ENCODE data around the gene ATP2C1. TPM values are rescaled to one million over a fixed set of nuclear protein-coding genes. Genes with fewer than 3 reads are reported as not detected.
A peak's percentile ranks its signal among the peaks of the same experiment; 100 is the strongest.

ATP2C1 gene
- total RNA-seq, 1 donor from 2014 or later = 59.3 TPM

GRCh38 chr3:130878464-130878863, 15.4 kb upstream of the ATP2C1 start:
- Mint-ChIP-seq H3K27ac (no peak overlapping the region), H3K27me3 (peaks cover 6% of the 10 kb centered on the region), H3K4me1 (no peaks in the 10 kb centered on the region), H3K9me3 (peaks cover 23% of the 10 kb centered on the region), H3K4me3 (no peak overlapping the region), H3K36me3 (ENCODE audit: low read depth) (peaks cover 2% of the 10 kb centered on the region)
- ATAC-seq (ENCODE audit: low read depth) (no peak), DNase-seq (no peak)
- intact Hi-C loops (cut with micrococcal nuclease) = no loop called here
- ChIA-PET POLR2A (no interaction called here), CTCF (no interaction called here)
- TF ChIP-seq CTCF (IDR thresholded peaks at IDR 0.05) = no peak

DNA sequence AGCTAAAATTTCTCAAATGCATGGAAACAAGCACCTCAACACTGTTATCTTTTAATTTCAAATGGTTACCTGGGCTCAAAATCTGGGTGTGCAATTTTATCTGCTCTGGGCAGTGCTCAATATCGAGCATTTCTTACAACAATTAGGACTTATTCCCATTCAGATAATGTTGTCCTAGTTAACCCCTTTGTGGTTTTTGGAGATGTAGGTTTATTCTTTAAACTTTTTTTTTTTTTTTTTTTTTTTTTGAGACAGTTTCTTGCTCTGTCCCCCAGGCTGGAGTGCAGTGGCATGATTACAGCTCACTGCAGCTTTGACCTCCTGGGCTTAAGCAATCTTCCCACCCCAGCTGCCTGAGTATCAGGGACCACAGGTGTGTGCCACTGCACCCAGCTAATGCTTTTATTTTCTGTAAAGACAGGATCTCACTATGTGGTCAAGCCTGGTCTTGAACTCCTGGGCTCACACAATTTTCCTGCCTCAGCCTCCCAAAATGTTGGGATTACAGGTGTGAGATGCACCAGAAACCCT, 4.4 kb upstream of the ATP2C1 start:
- POLR2A ChIA-PET = interaction anchor here (0.6 kb wide), 1 partner anchor 1460 kb away, joined by 3 read pairs; no protein-coding TSS in a partner anchor
- no peak overlapping the region for H3K27ac Mint-ChIP-seq
- H3K9me3 Mint-ChIP-seq = peaks cover 7% of the 10 kb centered on the region
- peaks cover 4% of the 10 kb centered on the region for H3K4me1 Mint-ChIP-seq
- ATAC-seq (ENCODE audit: low read depth) = no peak
- H3K27me3 Mint-ChIP-seq = peaks cover 5% of the 10 kb centered on the region
- no peak for TF ChIP-seq CTCF (IDR thresholded peaks at IDR 0.05)
- H3K4me3 Mint-ChIP-seq = no peak overlapping the region
- H3K36me3 Mint-ChIP-seq (ENCODE audit: low read depth) = peaks cover 7% of the 10 kb centered on the region
- DNase-seq = no peak
- intact Hi-C loops (cut with micrococcal nuclease) = no loop called here
- CTCF ChIA-PET = no interaction called here

GRCh38 chr3:130892759-130893375, 1.0 kb upstream of the ATP2C1 start:
- peak overlapping the region; percentile 99 for H3K27ac Mint-ChIP-seq
- ChIA-PET POLR2A (interaction anchor here (0.9 to 2.7 kb wide), 10 partner anchors 9 to 611 kb away, joined by 3 to 42 read pairs (median 12); partner anchors contain the start of genes ASTE1, NEK11 and PIK3R4), CTCF (interaction anchor here (0.7 to 2.4 kb wide), 14 partner anchors 13 to 150 kb away, joined by 3 to 20 read pairs (median 4); partner anchors contain the start of gene PIK3R4)
- TF ChIP-seq CTCF (IDR thresholded peaks at IDR 0.05) = peak; percentile 30
- H3K36me3 Mint-ChIP-seq (ENCODE audit: low read depth) = peaks cover 12% of the 10 kb centered on the region
- intact Hi-C loops (cut with micrococcal nuclease) = loop anchor here (1.0 to 5.0 kb wide), 11 partner anchors 32 to 1830 kb away; partner anchors contain the start of genes ASTE1, MRPL3, NEK11 and NPHP3
- H3K4me1 Mint-ChIP-seq = peaks cover 31% of the 10 kb centered on the region
- ATAC-seq (ENCODE audit: low read depth) (peak; percentile 43), DNase-seq (no peak)
- H3K27me3 Mint-ChIP-seq = peaks cover 1% of the 10 kb centered on the region
- H3K9me3 Mint-ChIP-seq = no peaks in the 10 kb centered on the region
- peak overlapping the region; percentile 95 for H3K4me3 Mint-ChIP-seq

DNA sequence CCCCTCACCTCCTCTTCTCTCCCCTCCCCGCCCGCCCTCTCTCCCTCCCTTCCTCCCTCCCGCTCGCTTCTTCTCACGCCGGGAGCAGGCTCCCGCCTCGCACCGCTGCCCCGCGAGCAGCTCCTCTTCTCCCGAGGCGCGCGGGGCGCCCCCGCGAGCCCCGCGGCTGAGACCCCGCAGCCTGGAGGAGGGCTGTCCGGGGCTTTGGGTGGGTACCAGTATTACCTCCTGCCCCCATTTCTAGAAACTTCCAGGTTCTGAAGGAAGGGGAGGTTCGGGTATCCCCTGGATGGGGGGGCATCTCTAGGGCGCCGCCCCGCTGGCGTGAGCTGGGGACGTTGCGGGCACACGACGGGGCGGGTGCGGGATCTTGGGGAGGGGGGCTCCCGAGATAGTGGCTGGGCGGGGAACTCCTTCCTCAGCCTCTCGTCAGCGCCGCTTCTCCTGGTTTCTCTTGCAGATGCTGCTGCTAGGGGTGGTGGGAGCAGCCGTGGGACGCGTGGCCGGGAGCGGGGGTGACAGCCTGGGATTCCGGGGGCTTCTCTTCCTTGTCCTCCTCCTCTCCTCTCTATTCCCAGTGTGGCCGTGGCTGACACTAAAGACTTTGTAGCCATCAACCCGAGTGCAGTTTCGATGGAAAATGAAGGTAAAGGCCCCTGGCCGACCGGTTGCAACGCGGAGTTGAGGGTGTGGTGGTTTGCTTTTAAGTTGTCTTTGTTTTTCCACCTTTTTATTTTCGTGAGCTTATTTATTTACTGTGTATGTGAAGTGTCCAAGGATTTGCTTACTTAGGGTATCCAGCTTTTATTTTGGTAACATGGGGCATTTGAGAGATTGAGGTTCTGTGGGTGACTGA, 474 bp downstream of the ATP2C1 start:
- CTCF ChIA-PET = interaction anchor here (0.7 to 2.4 kb wide), 6 partner anchors 11 to 135 kb away, joined by 3 to 20 read pairs (median 6); no protein-coding TSS in a partner anchor
- POLR2A ChIA-PET = interaction anchor here (0.6 to 2.7 kb wide), 16 partner anchors 11 to 1523 kb away, joined by 3 to 42 read pairs (median 6); partner anchors contain the start of genes ASTE1, DNAJC13, NEK11 and NUDT16
- Mint-ChIP-seq H3K27ac (peak overlapping the region; percentile 83), H3K4me3 (peak overlapping the region; percentile 95), H3K27me3 (no peaks in the 10 kb centered on the region), H3K4me1 (peaks cover 40% of the 10 kb centered on the region), H3K36me3 (ENCODE audit: low read depth) (peaks cover 12% of the 10 kb centered on the region), H3K9me3 (no peaks in the 10 kb centered on the region)
- intact Hi-C loops (cut with micrococcal nuclease) = loop anchor here (5.0 kb wide), 2 partner anchors 1267 to 1513 kb away; no protein-coding TSS in a partner anchor
- DNase-seq (no peak), ATAC-seq (ENCODE audit: low read depth) (peak; percentile 12)
- TF ChIP-seq CTCF (IDR thresholded peaks at IDR 0.05) = no peak

All from activated B cell treated with CpG ODN at 0.5 μM for 24 hours (primary cell).